SK-N-SH (cell line): ENCODE data around the gene SLC5A8. TPM values are rescaled to one million over a fixed set of nuclear protein-coding genes. Genes with fewer than 3 reads are reported as not detected.

Source experiments
- CTCF ChIA-PET: fragments of 300-600, 350-600 bp; formaldehyde crosslinking; extraction: SDS; loops from one replicate; lab custom pipeline; 2021; lab: Yijun Ruan, JAX
- POLR2A ChIA-PET: fragments of 350-600 bp; sonication (Branson Sonifier 250); formaldehyde crosslinking; extraction: SDS; loops from one replicate; lab custom pipeline; 2020; ENCODE audit warnings: antibody characterized with exemption, inconsistent platforms; lab: Yijun Ruan, JAX
- DNase-seq: peaks from one replicate; pipeline ENCODE4 v3.0.0; 2012
- H2AFZ ChIP-seq: fragments of 200-600 bp; sonication (generic); 2 replicates; pipeline ENCODE4 v1.8.1; 2016; ENCODE audit warnings: antibody characterized with exemption, mild to moderate bottlenecking, low read depth
- H3F3A ChIP-seq: fragments of 200-600 bp; sonication (generic); replicated peaks from 2 replicates; pipeline ENCODE3; 2016; ENCODE audit warnings: antibody characterized with exemption, mild to moderate bottlenecking; ENCODE audit not compliant: insufficient read depth
- H3K27ac ChIP-seq, 2 experiments: fragments of 200-500 bp in 1 of 2; fragments of 200-600 bp in 1 of 2; sonication (Bioruptor generic) in 1 of 2; sonication (generic), shearing (Covaris generic) in 1 of 2; 2 replicates each; pipeline versions ENCODE4 v1.5.1 to v1.6.1; 2014 to 2016; ENCODE audit warnings: low read depth in 2 of 2, inconsistent platforms in 1 of 2, low read length in 1 of 2, mild to moderate bottlenecking in 1 of 2, mixed read lengths in 1 of 2
- H3K27me3 ChIP-seq: fragments of 200-600 bp; sonication (generic), shearing (Covaris generic); 2 replicates; pipeline ENCODE4 v1.6.1; 2016; ENCODE audit warnings: mixed run types; ENCODE audit not compliant: insufficient read depth
- H3K36me3 ChIP-seq, 2 experiments: fragments of 200-500 bp in 1 of 2; fragments of 200-600 bp in 1 of 2; sonication (Bioruptor generic) in 1 of 2; sonication (generic) in 1 of 2; replicated peaks in 1 of 2; 2 replicates each; pipeline versions ENCODE3 to v1.5.1; 2014 to 2016; ENCODE audit warnings: low read length in 1 of 2, mild to moderate bottlenecking in 1 of 2; ENCODE audit not compliant: insufficient read depth in 2 of 2, control insufficient read depth in 1 of 2
- H3K4me1 ChIP-seq, 2 experiments: fragments of 200-500 bp in 1 of 2; fragments of 200-600 bp in 1 of 2; sonication (Bioruptor generic) in 1 of 2; sonication (generic), shearing (Covaris generic) in 1 of 2; 2 replicates each; pipeline versions ENCODE4 v1.5.1 to v1.6.1; 2014 to 2016; ENCODE audit warnings: low read depth in 1 of 2, low read length in 1 of 2, mixed run types in 1 of 2; ENCODE audit not compliant: insufficient read depth in 2 of 2, control insufficient read depth in 1 of 2
- H3K4me2 ChIP-seq: fragments of 200-600 bp; sonication (generic), shearing (Covaris generic); 2 replicates; pipeline ENCODE4 v1.6.1; 2017; ENCODE audit warnings: mixed run types
- H3K4me3 ChIP-seq, 2 experiments: fragments of 200-500 bp in 1 of 2; fragments of 200-600 bp in 1 of 2; sonication (Bioruptor generic) in 1 of 2; sonication (generic), shearing (Covaris generic) in 1 of 2; 2 replicates each; pipeline versions ENCODE4 v1.5.1 to v1.8.1; 2014 to 2016; ENCODE audit warnings: low read depth in 2 of 2, inconsistent platforms in 1 of 2, low read length in 1 of 2, mild to moderate bottlenecking in 1 of 2, mixed read lengths in 1 of 2, moderate library complexity in 1 of 2
- H3K79me2 ChIP-seq: fragments of 200-600 bp; sonication (generic); 2 replicates; pipeline ENCODE4 v1.8.1; 2017; ENCODE audit warnings: mild to moderate bottlenecking; ENCODE audit not compliant: insufficient read depth
- H3K9ac ChIP-seq: fragments of 200-600 bp; sonication (generic); 2 replicates; pipeline ENCODE4 v1.6.1; 2017; ENCODE audit warnings: mixed run types
- H3K9me2 ChIP-seq: fragments of 200-600 bp; sonication (generic); 2 replicates; pipeline ENCODE4 v1.6.1; 2017; ENCODE audit warnings: mixed run types
- H3K9me3 ChIP-seq: fragments of 200-600 bp; sonication (generic); 2 replicates; pipeline ENCODE4 v1.6.1; 2017; ENCODE audit warnings: mixed run types, mild to moderate bottlenecking, moderate library complexity
- H4K20me1 ChIP-seq: fragments of 200-600 bp; sonication (generic); 2 replicates; pipeline ENCODE4 v1.6.1; 2017; ENCODE audit warnings: mild to moderate bottlenecking, mixed run types; ENCODE audit not compliant: insufficient read depth
- CHD2 ChIP-seq: fragments of 150-350 bp; IDR thresholded peaks from 2 replicates; pipeline ENCODE4 v1.6.1; 2018; ENCODE audit warnings: low read length; ENCODE audit not compliant: partially characterized antibody
- CTCF ChIP-seq: fragments of 200-600 bp; sonication (generic); IDR thresholded peaks from 2 replicates; pipeline ENCODE4 v1.6.1; 2017; ENCODE audit warnings: antibody characterized with exemption, mild to moderate bottlenecking, moderate library complexity
- ELF1 ChIP-seq: IDR thresholded peaks from 2 replicates; pipeline ENCODE4 v1.4.0; 2012
- FOSL2 ChIP-seq: IDR thresholded peaks from 2 replicates; pipeline ENCODE4 v1.4.0; 2012; ENCODE audit warnings: low read depth, mild to moderate bottlenecking, moderate library complexity, borderline replicate concordance
- FOXJ3 ChIP-seq: sonication (generic); formaldehyde crosslinking; IDR thresholded peaks from 2 replicates; pipeline ENCODE4 v1.5.1; 2020; ENCODE audit warnings: mild to moderate bottlenecking, missing genetic modification reagents
- GABPA ChIP-seq: IDR thresholded peaks from 2 replicates; pipeline ENCODE4 v1.4.0; 2012; ENCODE audit warnings: low read depth, mild to moderate bottlenecking
- JUND ChIP-seq: IDR thresholded peaks from 2 replicates; pipeline ENCODE4 v1.4.0; 2012
- NFIC ChIP-seq: IDR thresholded peaks from 2 replicates; pipeline ENCODE4 v1.4.0; 2012; ENCODE audit warnings: borderline replicate concordance
- PBX3 ChIP-seq: IDR thresholded peaks from 2 replicates; pipeline ENCODE4; 2012
- REST ChIP-seq: IDR thresholded peaks from 2 replicates; pipeline ENCODE4 v1.6.1; 2012; ENCODE audit warnings: mild to moderate bottlenecking, low read depth, low read length, moderate library complexity
- RFX5 ChIP-seq: IDR thresholded peaks from 2 replicates; pipeline ENCODE4 v1.6.1; 2012; ENCODE audit warnings: mild to moderate bottlenecking, improper control_type of control experiment, low read length
- RXRA ChIP-seq: IDR thresholded peaks from 2 replicates; pipeline ENCODE4 v1.4.0; 2012; ENCODE audit warnings: low read depth, mild to moderate bottlenecking, borderline replicate concordance
- SIN3A ChIP-seq: IDR thresholded peaks from 2 replicates; pipeline ENCODE4 v1.6.1; 2012; ENCODE audit warnings: low read depth, mild to moderate bottlenecking, low read length, moderate library complexity, borderline replicate concordance
- SMC3 ChIP-seq: IDR thresholded peaks from 2 replicates; pipeline ENCODE4 v1.6.1; 2012; ENCODE audit warnings: low read depth, low read length, improper control_type of control experiment
- TAF1 ChIP-seq: IDR thresholded peaks from 2 replicates; pipeline ENCODE4 v1.6.1; 2012; ENCODE audit warnings: low read depth, mild to moderate bottlenecking, low read length, moderate library complexity, borderline replicate concordance
- TCF12 ChIP-seq: IDR thresholded peaks from 2 replicates; pipeline ENCODE4 v1.4.0; 2012
- TEAD4 ChIP-seq: IDR thresholded peaks from 2 replicates; pipeline ENCODE4 v1.4.0; 2012; ENCODE audit warnings: mild to moderate bottlenecking, borderline replicate concordance; ENCODE audit not compliant: insufficient read depth
- YY1 ChIP-seq: IDR thresholded peaks from 2 replicates; pipeline ENCODE4 v1.4.0; 2012; ENCODE audit warnings: low read depth, mild to moderate bottlenecking
- WGBS: methylation state at CpG from one replicate; pipeline ENCODE4 v1.1.6; 2017; ENCODE audit warnings: low lambda C conversion rate; 5-methylcytosine and 5-hydroxymethylcytosine counted together
- polyA plus RNA-seq, 3 experiments: library from polyadenylated mRNA; depleted of rRNA; stranded (reverse); fragments of >200 nt; gene quantifications; 2 replicates each; pipeline ENCODE4 v1.2.3, GENCODE V29; 2012

Gene SLC5A8
- polyA plus RNA-seq, 1 of the 3 experiments (the other 2 are of a cell fraction) = not detected

- Histone ChIP-seq H3K9me2 (no peaks in the 10 kb centered on the region), H3K79me2 (no peaks in the 10 kb centered on the region), H3K27me3 (no peaks in the 10 kb centered on the region), H3K4me1 (no peaks in the 10 kb centered on the region; a peak in 1 of 4 replicates), H3K9me3 (no peaks in the 10 kb centered on the region), H2AFZ (peak overlapping the region; percentile 64; the same call in 1 of the 2 replicates), H3K4me2 (peak overlapping the region; percentile 39; the same call in 1 of the 2 replicates), H3K27ac (peak overlapping the region in 1 of 2 experiments; percentile 88; a peak in 2 of 4 replicates), H3K4me3 (no peak overlapping the region; a peak in 1 of 4 replicates), H3K9ac (peak overlapping the region; percentile 53), H3K36me3 (no peaks in the 10 kb centered on the region), H3F3A (peaks cover 7% of the 10 kb centered on the region), H4K20me1 (no peaks in the 10 kb centered on the region)
- WGBS = 4% methylated on average over 5 of the region's 5 CpGs
- ChIA-PET CTCF (no interaction called here), POLR2A (no interaction called here)
- TF ChIP-seq CHD2 (no peak), JUND (peak; percentile 60), SMC3 (no peak), TCF12 (peak; percentile 59), SIN3A (no peak), RXRA (peak; percentile 16; the same call in 1 of the 2 replicates), FOSL2 (peak; percentile 72), YY1 (no peak), PBX3 (peak; percentile 66; the same call in 1 of the 2 replicates)
- no peak for DNase-seq
These were observed 20.5 kb upstream of the SLC5A8 start for GRCh38 chr12:101230547-101230946.

DNA sequence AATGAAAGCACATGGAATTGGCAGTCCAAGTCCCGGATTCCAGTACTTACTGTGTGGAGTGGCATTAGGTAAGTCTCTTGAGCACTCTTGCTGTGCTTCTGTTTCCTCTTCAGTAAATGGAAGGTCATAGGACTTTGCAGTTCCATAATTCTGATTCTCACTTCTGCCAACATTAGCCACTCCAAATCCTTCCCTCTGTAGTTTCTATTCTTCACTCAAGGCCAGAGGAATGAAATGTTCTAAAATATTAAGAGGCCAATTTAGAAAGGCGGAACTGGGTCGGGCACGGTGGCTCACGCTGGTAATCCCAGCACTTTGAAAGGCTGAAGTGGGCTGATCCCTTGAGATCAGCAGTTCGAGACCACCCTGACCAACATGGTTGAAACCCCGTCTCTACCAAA lies 19.8 kb upstream of the SLC5A8 start:
- peak overlapping the region; percentile 64; the same call in 1 of the 2 replicates for H2AFZ ChIP-seq
- H3K27me3 ChIP-seq = no peaks in the 10 kb centered on the region
- no peak for TF ChIP-seq FOXJ3 (CRISPR knock-in tag)
- TF ChIP-seq JUND = no peak
- TF ChIP-seq TEAD4 = no peak
- TF ChIP-seq NFIC = no peak
- TF ChIP-seq TAF1 = no peak
- no peak for TF ChIP-seq CTCF
- no peak for TF ChIP-seq PBX3
- no peak for TF ChIP-seq GABPA
- no peak for TF ChIP-seq REST
- no peak for TF ChIP-seq ELF1
- no peak for TF ChIP-seq RFX5
- DNase-seq = no peak
- no peaks in the 10 kb centered on the region for H3K9me3 ChIP-seq
- 51% methylated on average over 7 of the region's 7 CpGs for WGBS
- no peak overlapping the region for H3K4me3 ChIP-seq
- H3K79me2 ChIP-seq = no peaks in the 10 kb centered on the region
- H3K27ac ChIP-seq = peak overlapping the region in 1 of 2 experiments; percentile 88; a peak in 2 of 4 replicates
- no peaks in the 10 kb centered on the region; a peak in 1 of 4 replicates for H3K4me1 ChIP-seq
- H3F3A ChIP-seq = peaks cover 7% of the 10 kb centered on the region
- no peaks in the 10 kb centered on the region for H3K9me2 ChIP-seq
- H3K4me2 ChIP-seq = peak overlapping the region; percentile 39; the same call in 1 of the 2 replicates
- ChIA-PET POLR2A (no interaction called here), CTCF (no interaction called here)
- H3K9ac ChIP-seq = peak overlapping the region; percentile 53
- H3K36me3 ChIP-seq = no peaks in the 10 kb centered on the region
- no peaks in the 10 kb centered on the region for H4K20me1 ChIP-seq
